ENCODE data around the gene GPR3. TPM values are rescaled to one million over a fixed set of nuclear protein-coding genes. Genes with fewer than 3 reads are reported as not detected.

GPR3 gene
- total RNA-seq, 1 donor from 2014 or later = 7.0 TPM

DNA sequence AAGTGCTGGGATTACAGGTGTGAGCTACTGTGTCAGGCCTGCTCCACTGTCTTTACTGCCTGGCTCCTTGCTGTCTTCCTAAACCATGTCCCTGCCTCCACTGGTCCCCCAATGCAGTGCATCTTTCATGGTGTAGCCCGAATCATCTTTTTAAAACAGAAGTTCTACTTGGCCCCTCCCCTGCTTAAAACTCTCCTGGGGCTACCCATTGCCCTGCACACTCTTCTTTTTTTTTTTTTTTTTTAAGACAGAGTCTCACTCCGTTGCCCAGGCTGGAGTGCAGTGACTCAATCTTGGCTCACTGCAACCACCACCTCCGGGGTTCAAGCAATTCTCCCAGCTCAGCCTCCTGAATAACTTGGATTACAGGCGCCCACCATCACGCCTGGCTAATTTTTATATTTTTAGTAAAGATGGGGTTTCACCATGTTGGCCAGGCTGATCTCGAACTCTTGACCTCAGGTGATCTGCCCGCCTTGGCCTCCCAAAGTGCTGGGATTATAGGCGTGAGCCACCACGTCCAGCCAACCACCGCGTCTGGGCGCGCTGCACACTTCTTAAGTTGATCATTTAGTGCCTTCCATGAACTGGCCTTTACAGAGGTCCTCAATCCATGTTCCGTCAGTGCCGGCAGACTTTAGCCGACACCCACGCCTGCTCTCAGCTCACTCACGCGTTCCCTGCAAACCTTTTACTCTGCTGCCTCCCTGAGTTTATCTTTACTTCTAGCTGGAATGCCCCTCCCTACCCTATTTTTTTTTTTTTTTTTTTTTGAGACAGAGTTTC is 20.2 kb upstream of the GPR3 start:
- TF ChIP-seq, protein P1, sequence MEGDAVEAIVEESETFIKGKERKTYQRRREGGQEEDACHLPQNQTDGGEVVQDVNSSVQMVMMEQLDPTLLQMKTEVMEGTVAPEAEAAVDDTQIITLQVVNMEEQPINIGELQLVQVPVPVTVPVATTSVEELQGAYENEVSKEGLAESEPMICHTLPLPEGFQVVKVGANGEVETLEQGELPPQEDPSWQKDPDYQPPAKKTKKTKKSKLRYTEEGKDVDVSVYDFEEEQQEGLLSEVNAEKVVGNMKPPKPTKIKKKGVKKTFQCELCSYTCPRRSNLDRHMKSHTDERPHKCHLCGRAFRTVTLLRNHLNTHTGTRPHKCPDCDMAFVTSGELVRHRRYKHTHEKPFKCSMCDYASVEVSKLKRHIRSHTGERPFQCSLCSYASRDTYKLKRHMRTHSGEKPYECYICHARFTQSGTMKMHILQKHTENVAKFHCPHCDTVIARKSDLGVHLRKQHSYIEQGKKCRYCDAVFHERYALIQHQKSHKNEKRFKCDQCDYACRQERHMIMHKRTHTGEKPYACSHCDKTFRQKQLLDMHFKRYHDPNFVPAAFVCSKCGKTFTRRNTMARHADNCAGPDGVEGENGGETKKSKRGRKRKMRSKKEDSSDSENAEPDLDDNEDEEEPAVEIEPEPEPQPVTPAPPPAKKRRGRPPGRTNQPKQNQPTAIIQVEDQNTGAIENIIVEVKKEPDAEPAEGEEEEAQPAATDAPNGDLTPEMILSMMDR (conservative IDR thresholded peaks at IDR 0.05) = no peak
- no peak overlapping the region for H3K27ac Mint-ChIP-seq (ENCODE audit: unreplicated experiment)
- H3K4me1 Mint-ChIP-seq = peaks cover 5% of the 10 kb centered on the region
- no peak overlapping the region for H3K4me3 Mint-ChIP-seq
- no peaks in the 10 kb centered on the region for H3K36me3 Mint-ChIP-seq (ENCODE audit: low read depth)
- H3K9me3 Mint-ChIP-seq = no peaks in the 10 kb centered on the region
- DNase-seq (ENCODE audit: low read depth, low spot score) = no peak
- H3K27me3 Mint-ChIP-seq (ENCODE audit: low read depth) = no peaks in the 10 kb centered on the region

DNA sequence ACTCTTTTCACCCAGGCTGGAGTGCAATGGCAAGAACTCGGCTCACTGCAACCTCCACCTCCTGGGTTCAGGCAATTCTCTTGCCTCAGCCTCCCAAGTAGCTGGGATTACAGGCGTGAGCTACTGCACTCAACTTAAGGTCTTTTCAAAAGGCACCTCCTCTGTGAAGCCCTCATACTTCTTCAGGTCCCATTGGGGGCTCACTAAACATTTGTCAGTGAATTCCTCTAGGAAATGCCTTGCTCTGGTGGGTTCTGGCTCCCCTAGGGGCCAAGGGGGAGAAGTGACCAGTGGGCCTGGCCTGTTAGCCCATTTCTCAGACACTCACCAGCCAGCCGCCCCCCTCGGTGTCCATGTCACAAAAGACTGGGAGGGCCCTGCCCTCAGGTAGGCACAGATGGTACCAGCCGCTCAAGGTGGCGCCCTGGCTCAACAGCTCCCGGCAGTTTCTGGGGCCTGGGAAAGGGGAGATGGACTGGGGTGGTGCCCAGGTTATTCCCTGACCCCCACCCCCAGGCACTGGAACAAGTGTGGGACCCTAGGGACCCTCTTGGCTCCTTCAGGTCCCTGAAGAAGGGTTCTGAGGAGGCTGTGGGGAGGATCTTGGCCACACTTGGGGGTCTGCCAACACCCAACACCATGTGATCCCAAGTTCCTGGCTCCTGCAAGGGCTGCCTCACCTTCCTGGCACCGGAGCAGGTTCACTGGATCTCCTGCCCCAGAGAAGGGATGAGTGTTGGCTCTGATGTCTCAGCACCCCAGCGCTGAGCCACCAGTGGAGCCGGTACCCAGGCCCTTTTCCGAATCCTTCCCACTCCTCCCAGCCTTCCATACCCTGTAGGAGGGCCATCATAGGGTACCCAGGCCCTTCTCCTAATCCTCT is 19.4 kb upstream of the GPR3 start:
- Mint-ChIP-seq H3K9me3 (no peaks in the 10 kb centered on the region), H3K4me3 (no peak overlapping the region), H3K27ac (ENCODE audit: unreplicated experiment) (no peak overlapping the region), H3K36me3 (ENCODE audit: low read depth) (no peaks in the 10 kb centered on the region), H3K4me1 (no peaks in the 10 kb centered on the region), H3K27me3 (ENCODE audit: low read depth) (no peaks in the 10 kb centered on the region)
- no peak for DNase-seq (ENCODE audit: low read depth, low spot score)
- TF ChIP-seq, protein P1 (conservative IDR thresholded peaks at IDR 0.05) = peak; percentile 50

- Mint-ChIP-seq H3K4me1 (no peaks in the 10 kb centered on the region), H3K4me3 (no peak within 1 kb of the TSS), H3K27ac (ENCODE audit: unreplicated experiment) (no peak within 1 kb of the TSS), H3K36me3 (ENCODE audit: low read depth) (no peaks in the 10 kb centered on the region), H3K27me3 (ENCODE audit: low read depth) (no peaks in the 10 kb centered on the region), H3K9me3 (no peaks in the 10 kb centered on the region)
- no peak for DNase-seq (ENCODE audit: low read depth, low spot score)
- TF ChIP-seq, protein P1 (conservative IDR thresholded peaks at IDR 0.05) = no peak
Observed at GRCh38 chr1:27374362-27375086, 17.9 kb upstream of the GPR3 start, which contains the start of gene FCN3. Gene FCN3 (minus strand): TSS chr1:27374824. CDS start chr1:27374818, 6 bp downstream.

DNA sequence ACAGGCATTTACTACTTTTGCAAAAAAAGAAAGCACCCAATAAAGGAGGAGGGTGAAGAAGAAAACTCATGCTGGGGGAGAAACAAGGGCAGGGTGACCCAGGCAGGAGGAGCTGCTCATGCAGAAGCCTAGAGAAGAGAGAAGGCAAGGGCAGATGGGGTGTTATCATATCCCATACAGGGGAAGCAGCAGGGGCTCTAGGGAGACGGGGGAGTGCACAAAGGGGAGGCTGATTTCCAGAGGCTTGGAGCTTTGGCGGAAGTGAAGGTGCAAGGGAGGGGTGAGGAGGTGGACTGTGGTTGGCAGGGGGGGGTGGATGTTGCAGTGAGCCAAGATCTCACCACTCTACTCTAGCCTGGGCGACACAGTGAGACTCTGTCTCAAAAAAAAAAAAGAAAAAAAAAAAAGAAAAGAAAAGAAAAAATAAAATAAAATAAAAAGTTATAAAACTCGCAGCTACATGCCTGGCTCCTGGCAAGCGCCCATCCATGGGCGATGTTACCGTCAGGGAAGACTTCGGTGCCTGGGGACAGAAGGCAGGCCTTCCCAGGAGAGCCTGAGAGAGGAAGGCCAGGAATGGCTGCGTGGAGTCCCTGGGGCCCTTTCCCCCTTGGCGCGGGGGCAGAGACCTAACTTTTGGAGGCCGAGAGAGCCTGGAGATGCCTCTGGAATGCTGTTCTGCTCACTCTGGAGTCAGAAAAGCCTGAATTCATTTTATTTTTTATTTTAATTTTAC is 14.5 kb upstream of the GPR3 start:
- no peaks in the 10 kb centered on the region for H3K36me3 Mint-ChIP-seq (ENCODE audit: low read depth)
- peaks cover 16% of the 10 kb centered on the region for H3K27me3 Mint-ChIP-seq (ENCODE audit: low read depth)
- no peak overlapping the region for H3K4me3 Mint-ChIP-seq
- no peaks in the 10 kb centered on the region for H3K4me1 Mint-ChIP-seq
- H3K27ac Mint-ChIP-seq (ENCODE audit: unreplicated experiment) = no peak overlapping the region
- TF ChIP-seq, protein P1 (conservative IDR thresholded peaks at IDR 0.05) = no peak
- H3K9me3 Mint-ChIP-seq = no peaks in the 10 kb centered on the region
- no peak for DNase-seq (ENCODE audit: low read depth, low spot score)

Data from neural crest cell (in vitro differentiated cells).